Large intestine (tissue), 12 donors: ENCODE data around the gene TBC1D24. TPM values are rescaled to one million over a fixed set of nuclear protein-coding genes. Genes with fewer than 3 reads are reported as not detected.

Source experiments
- DNase-seq, 2 donors: peaks; one replicate each; pipeline versions ENCODE4 v3.0.0 to v3.0.0-alpha.2; 2013
- H3K27ac ChIP-seq: one replicate; pipeline ENCODE4 v1.5.1; 2013; ENCODE audit warnings: low read length
- H3K27me3 ChIP-seq: 2 replicates; pipeline ENCODE4 v1.6.1; 2013; ENCODE audit warnings: low read length; ENCODE audit not compliant: control insufficient read depth, insufficient read depth
- H3K36me3 ChIP-seq: 2 replicates; pipeline ENCODE4 v1.6.1; 2013; ENCODE audit warnings: low read length; ENCODE audit not compliant: control insufficient read depth, insufficient read depth
- H3K4me1 ChIP-seq: one replicate; pipeline ENCODE4 v1.6.1; 2013; ENCODE audit warnings: low read length; ENCODE audit not compliant: control insufficient read depth, insufficient read depth
- H3K4me3 ChIP-seq: one replicate; pipeline ENCODE4 v1.5.1; 2013; ENCODE audit warnings: low read length
- H3K9me3 ChIP-seq: one replicate; pipeline ENCODE4 v1.6.1; 2013; ENCODE audit warnings: mild to moderate bottlenecking, low read depth, low read length, moderate library complexity; ENCODE audit not compliant: control insufficient read depth
- WGBS: methylation state at CpG from one replicate; pipeline ENCODE4 v1.1.5; 2013; ENCODE audit warnings: low lambda C conversion rate; ENCODE audit not compliant: insufficient coverage; 5-methylcytosine and 5-hydroxymethylcytosine counted together
- long read RNA-seq, 11 donors: transcript quantifications; one replicate each; lab custom pipeline, GENCODE V29; 2026
- polyA plus RNA-seq: library from polyadenylated mRNA; unstranded; fragments of 120-200 nt; gene quantifications from one replicate; pipeline ENCODE4 v1.2.1, GENCODE V29; 2013

Gene TBC1D24
- polyA plus RNA-seq, result 15.1 TPM
- long read RNA-seq, donor 1, result 0 reads
- long read RNA-seq, donor 2, result 0 reads
- long read RNA-seq, donor 3, result 0 reads
- long read RNA-seq, donor 4, result 0 reads
- long read RNA-seq, donor 5, partial matches to known transcripts, result 0 of 1 reads
- long read RNA-seq, donor 5, other reads (novel, unspliced or antisense), result 0 of 1 reads
- long read RNA-seq, donor 6, result 0 reads
- long read RNA-seq, donor 7, partial matches to known transcripts, result 0 of 1 reads
- long read RNA-seq, donor 7, other reads (novel, unspliced or antisense), result 0 of 1 reads
- long read RNA-seq, donor 8, full-length matches to known transcripts, result 1 of 6 reads
- long read RNA-seq, donor 8, partial matches to known transcripts, result 5 of 6 reads
- long read RNA-seq, donor 8, other reads (novel, unspliced or antisense), result 0 of 6 reads
- long read RNA-seq, donor 9, result 0 reads
- long read RNA-seq, donor 10, full-length matches to known transcripts, result 1 of 1 reads
- long read RNA-seq, donor 10, partial matches to known transcripts, result 0 of 1 reads
- long read RNA-seq, donor 10, other reads (novel, unspliced or antisense), result 0 of 1 reads
- long read RNA-seq, donor 11, result 0 reads

DNA sequence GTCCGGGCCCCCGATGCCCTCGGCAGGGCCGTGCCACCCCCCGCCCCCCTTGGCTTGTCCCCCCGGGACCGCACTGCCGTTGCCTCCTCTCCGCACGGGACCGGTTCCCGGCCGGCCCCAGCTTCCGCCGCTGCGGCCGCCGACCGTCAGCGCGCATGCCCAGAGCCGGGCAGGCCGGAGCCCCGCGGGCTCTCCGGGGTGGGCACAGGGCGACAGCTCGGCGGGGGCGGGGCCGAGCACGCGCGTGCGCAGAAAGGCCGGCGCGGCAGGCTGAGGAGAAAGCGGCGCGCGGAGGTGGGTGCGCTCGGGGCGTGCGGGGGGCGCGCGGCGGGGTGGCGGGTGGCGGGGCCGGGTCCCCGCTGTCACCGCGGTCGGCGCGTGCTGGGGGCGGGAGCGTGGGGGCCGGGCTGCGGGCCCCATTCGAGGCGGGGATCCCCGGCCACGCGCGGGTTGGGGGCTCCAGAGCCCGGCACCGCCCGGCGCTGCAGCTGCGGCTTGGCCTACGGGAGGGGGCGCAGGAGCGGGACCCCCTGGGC, at the start of gene TBC1D24:
Gene TBC1D24, plus strand, starts transcription at position 251 of the 536 bp plus-strand sequence. CDS start 21,022 bp downstream, outside the sequence.
- no peaks in the 10 kb centered on the region for H3K36me3 ChIP-seq
- peak; percentile 83 to 84 for DNase-seq
- no CpG with 5 or more reads among the region's 77 CpGs for WGBS
- H3K9me3 ChIP-seq, result peaks cover 9% of the 10 kb centered on the region
- H3K27me3 ChIP-seq, result peaks cover 29% of the 10 kb centered on the region
- H3K4me1 ChIP-seq, result peaks cover 22% of the 10 kb centered on the region
- H3K4me3 ChIP-seq, result peak within 1 kb of the TSS; percentile 67
- peak within 1 kb of the TSS; percentile 53 for H3K27ac ChIP-seq

DNA sequence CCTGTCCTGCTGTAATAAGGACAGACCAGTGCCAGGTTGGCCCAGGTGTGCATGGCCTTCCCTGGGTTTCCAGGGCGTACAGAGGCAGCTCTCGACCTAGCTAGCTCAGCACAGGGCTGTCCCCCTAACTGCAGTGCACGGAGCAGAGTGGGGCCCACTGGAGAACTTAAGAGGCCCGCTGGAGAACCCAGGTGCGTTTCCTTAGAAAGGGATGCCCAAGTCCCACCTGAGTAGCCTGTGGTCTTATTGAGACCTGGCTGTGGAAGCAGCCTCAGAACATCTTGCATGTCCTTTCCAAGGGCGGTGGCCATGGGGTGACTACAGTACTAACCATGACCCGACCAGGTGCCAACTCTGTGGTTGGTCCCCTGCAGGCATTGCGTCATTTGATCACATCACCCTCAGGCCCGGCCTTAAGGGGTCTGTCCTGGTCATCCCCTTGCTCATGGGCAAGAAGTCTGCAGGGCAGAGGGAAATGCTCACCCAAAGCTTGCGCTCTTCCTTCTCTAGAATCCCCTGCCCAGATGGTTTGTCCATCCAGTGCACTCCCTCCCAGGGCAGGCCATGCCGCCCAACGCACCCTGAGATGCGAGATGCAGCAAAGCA, 49.0 kb upstream of the TBC1D24 start:
- Histone ChIP-seq H3K4me1 (peaks cover 18% of the 10 kb centered on the region), H3K27ac (no peak overlapping the region), H3K9me3 (no peaks in the 10 kb centered on the region), H3K36me3 (no peaks in the 10 kb centered on the region), H3K4me3 (no peak overlapping the region), H3K27me3 (peaks cover 3% of the 10 kb centered on the region)
- no peak for DNase-seq
- no CpG with 5 or more reads among the region's 13 CpGs for WGBS

DNA sequence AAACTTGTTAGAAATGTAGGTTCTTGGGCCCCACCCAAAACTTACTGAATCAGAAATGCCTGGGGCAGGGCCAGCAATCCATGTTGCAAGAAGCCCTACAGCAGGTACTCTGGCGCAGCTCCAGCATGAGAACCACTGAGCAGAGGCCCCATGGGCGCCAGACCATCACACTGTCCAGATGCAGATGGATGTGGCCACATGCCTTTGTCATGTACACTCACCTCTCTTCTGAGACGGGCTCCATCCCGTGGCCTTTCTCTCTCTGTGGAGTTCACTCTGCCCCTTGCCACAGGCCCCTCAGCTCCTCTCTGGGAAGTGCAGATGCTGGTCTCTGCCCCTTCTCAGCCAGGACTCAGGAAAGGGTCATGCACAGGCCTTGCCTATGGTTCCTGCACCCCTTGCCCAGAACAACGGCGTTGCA, 48.0 kb upstream of the TBC1D24 start:
- whole genome bisulfite sequencing, result no CpG with 5 or more reads among the region's 6 CpGs

DNA sequence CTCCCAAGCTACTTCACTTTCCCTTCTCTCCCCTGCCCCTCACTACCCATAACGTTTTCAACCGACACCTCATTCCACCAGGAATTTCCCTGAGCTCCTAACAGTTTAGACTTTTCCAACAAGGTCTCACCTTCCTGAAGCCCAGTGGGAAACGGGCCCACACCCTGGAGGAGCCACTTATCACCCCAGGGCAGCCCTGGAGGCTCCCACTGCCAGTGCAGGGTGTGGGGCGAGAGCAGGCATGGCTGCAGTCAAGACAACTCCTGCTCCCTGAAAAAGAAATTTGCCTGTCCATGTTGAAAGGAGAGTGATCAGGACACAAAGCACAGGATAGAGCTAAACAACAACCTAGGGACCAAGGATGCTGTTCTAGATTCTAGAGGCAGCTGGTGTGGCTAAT, 47.4 kb upstream of the TBC1D24 start:
- no peak overlapping the region for H3K27ac ChIP-seq
- H3K4me1 ChIP-seq, result peaks cover 18% of the 10 kb centered on the region
- H3K4me3 ChIP-seq, result no peak overlapping the region
- DNase-seq, result no peak
- H3K9me3 ChIP-seq, result no peaks in the 10 kb centered on the region
- no CpG with 5 or more reads among the region's 4 CpGs for WGBS
- H3K27me3 ChIP-seq, result no peaks in the 10 kb centered on the region
- H3K36me3 ChIP-seq, result peaks cover 5% of the 10 kb centered on the region

More for the DNA sequence above, 48.0 kb upstream of the TBC1D24 start:
- Histone ChIP-seq H3K27ac (no peak overlapping the region), H3K9me3 (no peaks in the 10 kb centered on the region), H3K27me3 (peaks cover 3% of the 10 kb centered on the region), H3K4me3 (no peak overlapping the region), H3K36me3 (peaks cover under 1% of the 10 kb centered on the region), H3K4me1 (peaks cover 18% of the 10 kb centered on the region)
- DNase-seq, result no peak

DNA sequence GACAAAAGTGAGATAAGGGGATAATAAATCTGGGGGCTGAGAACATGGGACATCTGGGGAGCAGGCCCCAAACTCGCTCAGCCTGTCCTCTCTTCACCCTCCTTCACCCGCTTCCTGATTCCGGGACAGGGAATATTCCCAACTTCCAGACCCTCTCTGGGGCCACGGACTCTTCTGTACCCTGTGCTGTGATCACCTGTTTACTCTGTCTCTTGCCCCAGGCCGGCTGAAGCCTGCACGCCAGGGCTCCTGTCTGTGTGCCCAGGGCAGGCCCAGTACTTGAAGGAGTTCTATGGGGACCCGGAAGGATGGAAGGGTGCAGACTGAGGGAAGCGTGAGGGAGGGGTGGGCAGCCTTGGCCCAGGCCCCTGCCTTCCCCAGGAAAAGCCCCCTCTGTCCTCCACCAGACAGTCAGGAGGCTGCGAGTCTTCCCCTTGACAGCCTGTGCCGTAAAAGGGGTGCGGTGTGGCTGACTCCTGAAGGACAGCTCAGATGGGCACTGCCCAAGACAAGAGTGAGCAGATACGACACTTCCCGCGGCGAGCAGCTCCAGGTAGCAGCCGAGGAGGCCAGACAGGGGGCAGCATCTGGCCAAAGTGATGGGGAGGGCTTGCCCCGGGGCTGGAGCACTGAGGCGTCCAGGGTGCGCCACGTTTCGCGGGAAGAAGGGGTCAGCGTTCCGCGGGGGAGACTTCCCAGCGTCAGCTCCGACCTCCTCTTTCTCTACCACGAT, 46.7 kb upstream of the TBC1D24 start:
- peak in 1 of 2 donors; percentile 33 for DNase-seq
- Histone ChIP-seq H3K9me3 (no peaks in the 10 kb centered on the region), H3K4me1 (peaks cover 18% of the 10 kb centered on the region), H3K4me3 (peak overlapping the region; percentile 82), H3K36me3 (peaks cover 12% of the 10 kb centered on the region), H3K27ac (peak overlapping the region; percentile 40), H3K27me3 (no peaks in the 10 kb centered on the region)
- no CpG with 5 or more reads among the region's 28 CpGs for WGBS

DNA sequence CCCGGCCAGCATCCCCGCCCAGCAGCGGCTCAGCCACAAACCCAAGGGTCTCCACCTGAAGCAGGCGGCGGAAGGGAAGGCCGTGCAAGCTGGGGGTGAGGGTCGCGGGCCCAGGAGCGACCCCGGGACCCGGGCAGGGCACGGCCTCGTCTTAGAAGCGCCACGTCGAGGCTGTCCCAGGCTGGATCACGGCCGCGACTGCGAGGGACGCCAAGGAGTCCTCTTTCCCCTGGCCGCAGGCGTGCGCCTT, 46.2 kb upstream of the TBC1D24 start:
- peaks cover 15% of the 10 kb centered on the region for H3K36me3 ChIP-seq
- no CpG with 5 or more reads among the region's 24 CpGs for WGBS
- no peaks in the 10 kb centered on the region for H3K9me3 ChIP-seq
- peaks cover 18% of the 10 kb centered on the region for H3K4me1 ChIP-seq
- no peak for DNase-seq
- no peaks in the 10 kb centered on the region for H3K27me3 ChIP-seq
- peak overlapping the region; percentile 40 for H3K27ac ChIP-seq
- peak overlapping the region; percentile 82 for H3K4me3 ChIP-seq

DNA sequence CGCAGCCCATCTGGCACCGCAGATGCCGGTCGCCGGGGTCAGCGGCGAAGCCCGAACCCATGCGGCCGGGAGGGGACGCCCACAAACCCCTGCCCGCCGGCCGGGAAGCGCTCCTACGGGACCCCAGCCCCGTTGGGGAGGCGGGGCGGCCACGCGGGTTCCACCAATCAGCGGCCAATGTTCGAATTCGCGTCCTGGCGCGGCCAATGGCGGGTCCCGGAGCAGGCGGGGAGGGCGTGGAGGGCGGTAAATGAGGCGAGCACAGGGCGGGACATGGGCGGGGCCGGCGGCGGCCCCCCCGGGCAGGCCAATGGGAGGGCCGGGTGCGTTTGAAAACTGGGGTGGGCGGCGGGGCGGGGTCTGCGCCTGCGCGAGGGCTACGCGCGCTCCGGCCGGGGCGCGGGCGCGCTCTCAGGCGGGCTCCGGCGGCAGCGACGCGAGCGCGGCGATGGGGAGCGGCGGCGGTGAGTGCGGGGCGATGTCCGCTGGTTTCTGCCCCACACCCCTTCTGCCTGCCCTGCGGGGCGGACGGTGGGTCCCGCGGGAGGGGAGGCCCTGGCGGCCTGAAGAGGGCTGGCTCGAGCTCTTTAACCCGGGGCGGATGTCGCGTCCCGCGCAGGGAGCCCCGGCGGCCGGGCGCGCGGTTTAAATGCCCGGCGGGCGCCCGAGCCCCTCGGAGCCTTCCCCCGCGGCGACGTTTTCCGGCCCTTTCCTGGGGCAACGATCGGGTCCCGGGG, 45.7 kb upstream of the TBC1D24 start, which contains the start of gene CCNF:
Gene CCNF, plus strand, starts transcription at position 414 of the 737 bp plus-strand sequence. Its CDS starts 35 bp downstream, at position 449.
- DNase-seq, result peak; percentile 96 to 97
- no CpG with 5 or more reads among the region's 103 CpGs for WGBS
- Histone ChIP-seq H3K4me3 (peak within 1 kb of the TSS; percentile 82), H3K4me1 (peaks cover 18% of the 10 kb centered on the region), H3K9me3 (no peaks in the 10 kb centered on the region), H3K27me3 (no peaks in the 10 kb centered on the region), H3K36me3 (peaks cover 19% of the 10 kb centered on the region), H3K27ac (peak within 1 kb of the TSS; percentile 40)

DNA sequence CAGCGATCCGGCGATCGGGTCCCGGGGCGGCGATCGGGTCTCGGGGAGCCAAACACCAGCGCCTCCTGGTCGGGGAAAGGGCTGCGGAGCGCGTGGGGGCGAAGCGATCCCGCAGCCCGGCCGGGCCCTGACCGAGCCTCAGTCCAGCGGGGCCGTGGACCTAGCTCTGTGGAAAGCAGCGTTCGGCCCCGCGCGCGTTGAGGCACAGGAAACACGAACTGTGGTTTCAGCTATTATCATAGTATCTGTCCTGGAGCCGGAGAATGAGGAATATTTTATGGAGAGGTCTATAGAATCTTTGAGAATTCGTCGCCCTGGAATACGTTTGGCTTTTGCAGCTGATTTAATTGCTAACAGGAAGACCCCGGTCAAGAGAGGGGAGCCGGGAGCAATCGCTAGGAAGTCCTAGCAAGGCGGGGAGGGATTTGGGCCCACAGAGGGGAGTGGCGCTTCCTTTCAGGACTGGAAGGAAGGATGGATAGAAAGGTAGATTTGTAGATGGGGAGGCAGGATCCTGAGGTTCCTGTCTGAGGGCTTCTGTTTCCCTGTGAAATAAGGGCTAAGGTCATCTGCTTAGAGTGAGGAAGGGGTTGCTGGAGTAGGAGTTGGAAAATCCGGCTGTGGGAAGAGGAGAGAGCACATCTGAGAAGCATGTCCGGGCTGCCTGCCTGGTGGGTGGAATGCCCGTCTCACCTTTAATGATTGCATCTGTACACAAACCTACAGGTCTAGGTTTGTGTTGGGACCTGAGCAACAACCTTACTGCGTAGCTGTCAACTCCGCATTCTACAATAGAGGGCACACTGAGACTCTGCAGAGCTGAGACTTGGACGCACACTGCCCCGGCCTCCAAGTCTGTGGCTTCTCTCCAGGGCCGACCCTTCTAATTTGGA, 44.9 kb upstream of the TBC1D24 start:
- WGBS, result no CpG with 5 or more reads among the region's 46 CpGs
- H3K4me3 ChIP-seq, result peak overlapping the region; percentile 66
- no peaks in the 10 kb centered on the region for H3K27me3 ChIP-seq
- DNase-seq, result peak; percentile 15 to 52
- H3K4me1 ChIP-seq, result peaks cover 18% of the 10 kb centered on the region
- no peak overlapping the region for H3K27ac ChIP-seq
- H3K9me3 ChIP-seq, result no peaks in the 10 kb centered on the region
- H3K36me3 ChIP-seq, result peaks cover 19% of the 10 kb centered on the region

DNA sequence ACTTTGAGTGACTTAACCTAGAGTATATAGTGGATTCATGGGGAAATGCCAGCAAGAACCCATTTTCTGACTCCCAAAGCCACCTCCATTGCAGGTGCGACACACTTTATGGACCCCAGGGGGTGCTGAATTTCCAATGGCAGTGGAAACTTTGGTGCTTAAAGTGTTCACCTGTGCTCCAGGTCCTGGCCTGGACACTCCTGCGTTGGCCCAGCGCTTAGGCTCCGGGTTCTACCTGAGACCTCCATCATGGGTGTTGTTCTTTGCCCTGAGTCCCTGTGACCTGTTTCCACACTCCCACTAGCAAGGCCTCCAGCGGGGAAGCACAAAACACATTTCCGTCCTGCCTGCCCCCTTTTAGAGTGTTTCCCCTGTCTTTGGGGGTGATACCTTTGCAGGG, 42.6 kb upstream of the TBC1D24 start:
- H3K9me3 ChIP-seq, result no peaks in the 10 kb centered on the region
- H3K27me3 ChIP-seq, result no peaks in the 10 kb centered on the region
- H3K36me3 ChIP-seq, result peaks cover 36% of the 10 kb centered on the region
- peaks cover 18% of the 10 kb centered on the region for H3K4me1 ChIP-seq
- WGBS, result no CpG with 5 or more reads among the region's 6 CpGs
- H3K27ac ChIP-seq, result no peak overlapping the region
- no peak for DNase-seq
- no peak overlapping the region for H3K4me3 ChIP-seq
